NCI-H2227 (cell line): ENCODE measurements around the gene MAGEF1.
A peak's percentile ranks its signal among the peaks of the same experiment; 100 is the strongest.

Source experiments
- DNase-seq: peaks from one replicate; lab custom pipeline; 2025; ENCODE audit not compliant: unreplicated experiment; lab: John Stamatoyannopoulos, UW

The MAGEF1 gene

DNA sequence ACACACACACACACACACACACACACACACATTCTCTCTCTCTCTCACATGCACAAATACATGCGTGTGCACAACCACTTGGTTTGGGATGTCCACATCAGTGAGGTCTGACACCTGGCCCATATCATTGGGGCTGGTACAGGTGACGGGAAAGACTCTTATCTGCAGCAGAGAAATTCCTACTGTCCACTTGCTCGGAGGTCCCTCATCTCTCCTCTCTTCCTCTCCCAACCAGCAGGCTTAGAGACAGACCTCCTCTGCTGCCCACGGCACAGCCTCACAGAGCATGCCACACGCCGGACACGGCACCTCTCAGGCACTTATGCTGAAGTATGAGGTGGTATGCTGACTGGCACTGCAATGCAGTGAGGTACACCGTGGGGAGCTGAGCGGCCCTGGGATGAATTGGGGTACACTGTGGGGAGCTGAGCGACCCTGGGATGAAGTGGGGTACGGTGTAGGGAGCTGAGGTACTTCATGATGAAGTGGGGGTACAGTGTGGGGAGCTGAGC, 41.7 kb downstream of the MAGEF1 start:
- no peak for DNase-seq

DNA sequence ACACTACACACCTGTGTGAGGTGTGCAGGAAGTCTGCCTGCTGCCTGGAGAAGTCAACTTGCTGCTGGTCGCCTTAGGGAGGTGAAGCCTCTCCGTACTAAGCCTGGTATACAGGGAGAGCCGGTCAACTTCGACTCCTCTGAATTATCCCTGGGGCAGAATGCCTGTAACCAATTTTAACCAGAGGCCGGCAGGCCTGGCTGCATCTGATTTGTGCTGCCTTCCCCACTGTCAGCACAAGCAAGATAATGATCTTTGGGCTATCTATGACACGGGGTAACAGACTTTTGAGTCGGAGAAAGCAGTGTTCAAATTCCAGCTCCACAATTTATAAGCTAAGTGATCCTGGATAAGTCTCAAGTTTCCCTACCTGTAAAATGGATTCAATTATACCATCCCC, 42.3 kb downstream of the MAGEF1 start:
- DNase-seq = no peak

DNA sequence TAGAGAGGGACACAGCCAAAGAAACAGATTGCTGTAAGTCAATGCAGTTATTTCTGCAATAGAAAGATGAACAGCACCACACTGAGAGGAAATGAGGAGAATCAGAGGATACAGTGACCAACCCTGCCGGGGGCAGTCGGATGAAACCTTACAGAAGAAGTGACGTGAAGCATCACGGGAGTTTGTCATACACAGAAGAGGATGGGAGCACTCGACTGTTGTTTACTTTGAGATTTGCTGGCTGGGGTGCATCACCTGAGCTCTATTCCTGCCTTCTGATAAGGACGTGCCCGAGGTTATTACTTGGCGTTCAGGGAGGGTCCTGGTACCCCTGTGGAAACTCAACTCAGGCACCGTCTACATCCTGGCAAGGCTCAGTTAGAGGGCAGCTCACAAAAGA, 45.4 kb downstream of the MAGEF1 start:
- no peak for DNase-seq

DNA sequence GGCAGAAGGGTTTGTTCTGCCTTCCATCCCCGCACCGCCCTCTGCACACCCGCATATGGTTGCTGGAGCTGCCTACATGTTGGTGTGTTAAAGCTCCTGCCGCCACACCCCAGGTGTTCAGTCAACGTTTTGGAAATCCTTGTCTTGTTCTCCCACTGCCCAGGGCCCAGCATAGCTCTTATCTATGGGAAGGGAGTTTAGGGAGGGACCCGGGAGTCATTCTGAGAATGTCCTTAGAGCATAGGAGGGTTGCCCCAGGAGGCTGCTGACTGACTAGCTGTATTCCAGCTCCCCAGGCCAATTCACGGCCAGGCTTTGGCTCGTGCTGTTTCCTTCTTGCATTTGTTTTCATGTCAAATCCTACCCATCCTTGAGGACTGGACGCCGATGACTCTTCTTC, 46.8 kb downstream of the MAGEF1 start:
- no peak for DNase-seq

DNA sequence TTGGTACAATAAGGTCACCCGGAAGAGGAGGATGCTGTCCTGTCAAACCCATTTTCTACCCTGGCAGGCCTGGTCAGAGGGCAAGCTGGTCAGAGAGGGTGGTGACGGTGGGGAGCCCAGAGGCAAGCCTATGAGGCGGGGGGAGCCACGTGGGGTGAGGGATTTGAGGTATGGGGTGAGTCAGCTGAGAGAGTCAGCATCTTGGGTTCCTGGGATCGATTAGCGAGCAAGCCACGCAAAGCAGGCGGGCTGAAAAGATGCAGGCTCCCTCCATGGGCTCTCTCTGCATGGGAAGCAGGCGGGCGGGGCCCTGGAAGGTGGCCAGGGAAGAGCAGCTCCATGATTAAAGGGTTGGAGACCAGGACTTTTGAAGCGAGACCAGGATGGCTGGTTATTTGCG, 48.1 kb downstream of the MAGEF1 start:
- peak; percentile 53 for DNase-seq

DNA sequence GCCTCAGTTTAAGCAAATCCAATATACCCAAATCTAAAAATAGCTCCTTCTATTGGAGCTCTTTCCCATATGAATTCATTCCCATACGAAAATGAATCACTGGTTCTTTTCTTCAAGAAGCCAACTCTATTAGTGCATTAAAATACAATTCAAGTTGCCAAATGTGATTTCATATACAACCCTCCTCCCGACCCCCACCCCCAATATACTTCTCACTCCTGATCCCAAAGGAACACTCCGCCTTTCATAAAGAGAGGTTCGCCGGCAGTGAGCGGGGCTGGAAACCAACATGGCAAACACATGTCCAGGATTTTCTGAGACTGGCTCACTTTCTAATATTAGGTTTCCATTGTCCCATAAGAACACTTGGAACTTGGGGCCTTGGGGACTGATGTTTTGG, 48.5 kb downstream of the MAGEF1 start:
- no peak for DNase-seq

DNA sequence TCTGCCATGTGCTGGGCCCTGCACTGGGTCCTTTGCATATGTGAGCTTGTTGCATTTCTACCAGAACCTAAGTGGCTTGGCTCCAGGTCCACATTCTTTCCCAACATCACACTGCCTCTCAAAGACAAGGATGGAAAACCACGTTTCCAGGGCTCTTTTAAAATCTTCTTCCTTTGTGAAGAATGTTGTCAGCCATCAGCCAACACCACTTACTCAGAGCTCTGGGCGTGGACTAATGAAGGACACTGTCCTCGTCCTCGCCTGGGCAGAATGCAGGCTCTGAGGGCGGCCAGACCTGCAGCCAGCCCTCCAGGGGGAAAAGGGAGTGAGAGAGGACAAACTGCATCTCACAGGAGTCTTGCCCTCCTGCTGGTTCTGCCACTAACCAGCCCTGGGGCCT, 49.7 kb downstream of the MAGEF1 start:
- no peak for DNase-seq

DNA sequence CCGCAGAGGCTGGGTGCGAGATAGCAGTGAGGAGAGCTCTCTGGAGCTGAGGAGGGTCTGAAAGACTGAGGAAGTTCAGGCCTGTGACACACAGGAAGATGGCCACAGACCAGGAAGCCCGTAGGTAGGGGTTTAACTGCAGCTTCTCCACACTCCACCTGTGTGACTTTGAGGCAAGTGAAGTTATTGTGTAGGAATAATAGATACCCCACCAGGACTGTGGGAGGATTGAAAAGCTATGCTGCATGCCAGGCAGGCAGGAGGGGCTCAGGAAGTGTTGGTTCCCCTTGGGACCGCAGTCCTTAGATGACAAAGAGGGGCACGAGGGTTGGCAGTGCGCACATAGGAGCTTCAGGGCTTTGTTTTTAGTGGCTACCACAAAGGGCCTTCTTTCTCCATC, 50.9 kb downstream of the MAGEF1 start:
- no peak for DNase-seq
